AG04450 (cell line): Measurements from ENCODE around the gene MYO16. TPM values are rescaled to one million over a fixed set of nuclear protein-coding genes. Genes with fewer than 3 reads are reported as not detected.
A peak's percentile ranks its signal among the peaks of the same experiment; 100 is the strongest.

ENCODE experiments used
- CTCF ChIA-PET: fragments of 300-600, 350-600 bp; formaldehyde crosslinking; extraction: SDS; loops from one replicate; lab custom pipeline; 2022; ENCODE audit warnings: antibody characterized with exemption, inconsistent platforms; lab: Charles Lee
- POLR2A ChIA-PET: fragments of 350-600 bp; formaldehyde crosslinking; extraction: SDS; loops from one replicate; lab custom pipeline; 2021; ENCODE audit warnings: antibody characterized with exemption, inconsistent platforms; lab: Yijun Ruan, JAX
- DNase-seq: peaks from one replicate; pipeline ENCODE4 v3.0.0-alpha.2; 2011; ENCODE audit warnings: low read depth, low spot score
- H3K27ac ChIP-seq: one replicate; pipeline ENCODE4 v1.5.1; 2012; ENCODE audit warnings: low read depth, low read length, control low read depth
- H3K27me3 ChIP-seq: one replicate; pipeline ENCODE4 v1.6.0; 2012; ENCODE audit warnings: low read length; ENCODE audit not compliant: control insufficient read depth, insufficient read depth
- H3K4me3 ChIP-seq: 2 replicates; pipeline ENCODE4 v1.5.1; 2011; ENCODE audit warnings: mild to moderate bottlenecking, low read depth, low read length, control low read depth
- H3K9me3 ChIP-seq: 2 replicates; pipeline ENCODE4 v1.5.1; 2012; ENCODE audit warnings: low read length; ENCODE audit not compliant: control insufficient read depth, insufficient read depth
- CTCF ChIP-seq: IDR thresholded peaks from 2 replicates; pipeline ENCODE4 v1.5.1; 2011; ENCODE audit warnings: low read depth, low read length, control low read depth, inconsistent platforms
- polyA plus RNA-seq: library from polyadenylated mRNA; depleted of rRNA; stranded (reverse); fragments of >200 nt; gene quantifications from 2 replicates; pipeline ENCODE4 v1.2.3, GENCODE V29; 2011

The MYO16 gene
- polyA plus RNA-seq, 1 experiment, result 0.02 TPM

GRCh38 chr13:108924541-108924940 is 295.1 kb downstream of the MYO16 start:
- ChIA-PET POLR2A (interaction anchor here (1.3 kb wide), 1 partner anchor 9 kb away, joined by 4 read pairs; no protein-coding TSS in a partner anchor), CTCF (interaction anchor here (1.1 kb wide), 1 partner anchor 9 kb away, joined by 6 read pairs; no protein-coding TSS in a partner anchor)
- Histone ChIP-seq H3K9me3 (peaks cover 3% of the 10 kb centered on the region; the same call in 1 of the 2 replicates), H3K4me3 (no peak overlapping the region), H3K27me3 (no peaks in the 10 kb centered on the region), H3K27ac (peak overlapping the region; percentile 63)
- DNase-seq, result no peak
- no peak for TF ChIP-seq CTCF

GRCh38 chr13:108925070-108925469 is 295.7 kb downstream of the MYO16 start:
- no peaks in the 10 kb centered on the region for H3K27me3 ChIP-seq
- TF ChIP-seq CTCF, result no peak
- DNase-seq, result no peak
- H3K27ac ChIP-seq, result no peak overlapping the region
- POLR2A ChIA-PET, result no interaction called here
- peaks cover 3% of the 10 kb centered on the region; the same call in 1 of the 2 replicates for H3K9me3 ChIP-seq
- CTCF ChIA-PET, result interaction anchor here (1.1 kb wide), 1 partner anchor 10 kb away, joined by 6 read pairs; no protein-coding TSS in a partner anchor
- no peak overlapping the region for H3K4me3 ChIP-seq

- Histone ChIP-seq H3K27ac (no peak overlapping the region), H3K27me3 (peaks cover 7% of the 10 kb centered on the region), H3K4me3 (no peak overlapping the region), H3K9me3 (peaks cover 3% of the 10 kb centered on the region; the same call in 1 of the 2 replicates)
- DNase-seq, result no peak
- ChIA-PET POLR2A (no interaction called here), CTCF (no interaction called here)
- no peak for TF ChIP-seq CTCF
These were observed 297.5 kb downstream of the MYO16 start for GRCh38 chr13:108926862-108927261.

GRCh38 chr13:108927615-108928014 is 298.2 kb downstream of the MYO16 start:
- H3K4me3 ChIP-seq, result no peak overlapping the region
- H3K27me3 ChIP-seq, result peaks cover 7% of the 10 kb centered on the region
- ChIA-PET CTCF (no interaction called here), POLR2A (no interaction called here)
- DNase-seq, result no peak
- no peak overlapping the region for H3K27ac ChIP-seq
- H3K9me3 ChIP-seq, result peaks cover 3% of the 10 kb centered on the region; the same call in 1 of the 2 replicates
- no peak for TF ChIP-seq CTCF

- Histone ChIP-seq H3K27me3 (peaks cover 7% of the 10 kb centered on the region), H3K27ac (no peak overlapping the region), H3K4me3 (no peak overlapping the region), H3K9me3 (no peaks in the 10 kb centered on the region)
- no peak for TF ChIP-seq CTCF
- POLR2A ChIA-PET, result no interaction called here
- CTCF ChIA-PET, result interaction anchor here (1.6 kb wide), 2 partner anchors 14 to 31 kb away, joined by 4 to 6 read pairs; no protein-coding TSS in a partner anchor
- DNase-seq, result no peak
These were observed 300.3 kb downstream of the MYO16 start for GRCh38 chr13:108929532-108930206.
